Superior temporal gyrus (tissue), 1 donor: ENCODE results near the gene OR4K14.
"Not testable (repeated sequence)": the region's sequence is repeated elsewhere in the genome, so short reads cannot be mapped to it uniquely, and the experiment has no call there.

Experiments used
- DNase-seq: peaks from one replicate; pipeline ENCODE4 v3.0.0-alpha.2; 2016; ENCODE audit errors: extremely low spot score

The OR4K14 gene

GRCh38 chr14:20019257-20019865 is at the start of gene OR4K14:
Gene OR4K14, minus strand, starts transcription at chr14:20019307. Its CDS starts 4,114 bp downstream, at chr14:20015193.
- no peak for DNase-seq

GRCh38 chr14:20059745-20060144 is 40.6 kb upstream of the OR4K14 start, which contains the start of gene OR4L1:
Gene OR4L1, plus strand, starts transcription at chr14:20060045. Its CDS starts 0 bp downstream, at chr14:20060045.
- DNase-seq = no peak

GRCh38 chr14:20048202-20048601 is 29.1 kb upstream of the OR4K14 start:
- no peak for DNase-seq

- DNase-seq = no peak
These were observed 25.1 kb upstream of the OR4K14 start for GRCh38 chr14:20044243-20044642.

GRCh38 chr14:20035938-20036337 is 16.8 kb upstream of the OR4K14 start, which contains the start of gene OR4K13:
Gene OR4K13, minus strand, starts transcription at chr14:20036038. Its CDS starts 1,280 bp downstream, at chr14:20034758.
- DNase-seq = no peak

GRCh38 chr14:20035449-20035848 is 16.3 kb upstream of the OR4K14 start:
- DNase-seq = no peak

GRCh38 chr14:20031058-20031457 is 12.0 kb upstream of the OR4K14 start:
- no peak for DNase-seq

- no peak for DNase-seq
These were observed 11.0 kb downstream of the OR4K14 start for GRCh38 chr14:20008156-20008555.

- no peak for DNase-seq
These were observed 16.8 kb downstream of the OR4K14 start for GRCh38 chr14:20002319-20002718.

GRCh38 chr14:20001863-20002262 is 17.2 kb downstream of the OR4K14 start, which contains the start of gene OR4Q2:
Gene OR4Q2, plus strand, starts transcription at chr14:20002163.
- DNase-seq = no peak

- DNase-seq = no peak
These were observed 25.7 kb downstream of the OR4K14 start for GRCh38 chr14:19993438-19993837.

- no peak for DNase-seq
These were observed 43.8 kb downstream of the OR4K14 start, which contains the start of gene OR4K15 for GRCh38 chr14:19975291-19975690. Gene OR4K15, plus strand, starts transcription at chr14:19975591. Its CDS starts 0 bp downstream, at chr14:19975591.

GRCh38 chr14:19974844-19975243 is 44.3 kb downstream of the OR4K14 start:
- DNase-seq = no peak

GRCh38 chr14:19969735-19970134 is 49.4 kb downstream of the OR4K14 start:
- DNase-seq = not testable (repeated sequence)
